Osteocyte (in vitro differentiated cells): ENCODE data around the gene LRRC45. TPM values are rescaled to one million over a fixed set of nuclear protein-coding genes. Genes with fewer than 3 reads are reported as not detected.

Source experiments
- DNase-seq: peaks from one replicate; pipeline ENCODE4 v3.0.0; 2021; ENCODE audit warnings: mixed read lengths; ENCODE audit not compliant: unreplicated experiment; ENCODE audit errors: extremely low spot score
- H3K27ac Mint-ChIP-seq: one replicate; pipeline ENCODE4 v1.8.0; 2021; ENCODE audit warnings: mild to moderate bottlenecking, mixed read lengths; ENCODE audit not compliant: unreplicated experiment
- H3K27me3 Mint-ChIP-seq: one replicate; pipeline ENCODE4 v1.8.0; 2021; ENCODE audit warnings: mixed read lengths; ENCODE audit not compliant: unreplicated experiment
- H3K36me3 Mint-ChIP-seq: one replicate; pipeline ENCODE4 v1.8.0; 2021; ENCODE audit warnings: mixed read lengths; ENCODE audit not compliant: unreplicated experiment
- H3K4me1 Mint-ChIP-seq: one replicate; pipeline ENCODE4 v1.8.0; 2021; ENCODE audit warnings: mixed read lengths; ENCODE audit not compliant: unreplicated experiment
- H3K4me3 Mint-ChIP-seq: one replicate; pipeline ENCODE4 v1.8.0; 2021; ENCODE audit warnings: mild to moderate bottlenecking, moderate library complexity, mixed read lengths; ENCODE audit not compliant: unreplicated experiment
- H3K9me3 Mint-ChIP-seq: one replicate; pipeline ENCODE4 v1.8.0; 2021; ENCODE audit warnings: mixed read lengths; ENCODE audit not compliant: unreplicated experiment
- total RNA-seq: library from RNA; stranded (reverse); gene quantifications from 2 replicates; pipeline ENCODE4 v1.2.1, GENCODE V29; 2021
- TF ChIP-seq, protein P1 (sequence below): fragments of 200-600 bp; sonication (generic); IDR thresholded peaks from 2 replicates; pipeline ENCODE4 v1.5.0; 2021; ENCODE audit warnings: antibody characterized with exemption, mild to moderate bottlenecking, moderate library complexity

LRRC45 gene
- total RNA-seq, 1 donor from 2014 or later: 9.4 TPM

DNA sequence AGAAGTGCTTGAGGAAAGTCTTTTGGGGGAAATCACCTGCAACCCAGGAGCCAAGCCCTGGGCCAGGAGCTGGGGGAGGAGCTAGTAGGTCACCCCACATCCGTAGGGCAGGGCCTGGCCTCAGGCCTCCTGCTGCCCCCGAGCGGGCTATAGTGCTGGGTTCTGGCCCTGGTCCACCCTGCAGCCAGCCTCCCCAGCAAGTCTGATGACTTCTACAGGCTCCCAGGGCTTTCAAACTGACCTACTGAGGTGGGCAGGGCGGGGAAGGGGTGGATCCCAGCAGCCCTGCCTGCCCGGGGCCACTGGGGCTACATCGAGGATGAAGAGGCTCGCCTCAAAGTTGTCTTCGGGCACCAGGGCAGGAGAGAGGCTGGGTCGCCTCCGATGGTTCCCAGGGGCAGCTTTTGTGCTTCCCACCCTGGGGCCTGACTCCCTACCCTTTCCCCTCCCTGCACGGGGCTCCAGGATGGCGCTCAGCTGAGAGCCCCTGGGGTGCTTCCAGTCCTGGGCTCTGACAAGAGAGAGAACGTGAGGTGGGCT, 5.4 kb upstream of the LRRC45 start:
- DNase-seq: no peak
- Mint-ChIP-seq H3K27ac (no peak overlapping the region), H3K27me3 (no peaks in the 10 kb centered on the region), H3K4me1 (peaks cover 19% of the 10 kb centered on the region), H3K4me3 (no peak overlapping the region), H3K9me3 (no peaks in the 10 kb centered on the region), H3K36me3 (peaks cover 5% of the 10 kb centered on the region)
- TF ChIP-seq, protein P1, sequence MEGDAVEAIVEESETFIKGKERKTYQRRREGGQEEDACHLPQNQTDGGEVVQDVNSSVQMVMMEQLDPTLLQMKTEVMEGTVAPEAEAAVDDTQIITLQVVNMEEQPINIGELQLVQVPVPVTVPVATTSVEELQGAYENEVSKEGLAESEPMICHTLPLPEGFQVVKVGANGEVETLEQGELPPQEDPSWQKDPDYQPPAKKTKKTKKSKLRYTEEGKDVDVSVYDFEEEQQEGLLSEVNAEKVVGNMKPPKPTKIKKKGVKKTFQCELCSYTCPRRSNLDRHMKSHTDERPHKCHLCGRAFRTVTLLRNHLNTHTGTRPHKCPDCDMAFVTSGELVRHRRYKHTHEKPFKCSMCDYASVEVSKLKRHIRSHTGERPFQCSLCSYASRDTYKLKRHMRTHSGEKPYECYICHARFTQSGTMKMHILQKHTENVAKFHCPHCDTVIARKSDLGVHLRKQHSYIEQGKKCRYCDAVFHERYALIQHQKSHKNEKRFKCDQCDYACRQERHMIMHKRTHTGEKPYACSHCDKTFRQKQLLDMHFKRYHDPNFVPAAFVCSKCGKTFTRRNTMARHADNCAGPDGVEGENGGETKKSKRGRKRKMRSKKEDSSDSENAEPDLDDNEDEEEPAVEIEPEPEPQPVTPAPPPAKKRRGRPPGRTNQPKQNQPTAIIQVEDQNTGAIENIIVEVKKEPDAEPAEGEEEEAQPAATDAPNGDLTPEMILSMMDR: no peak

DNA sequence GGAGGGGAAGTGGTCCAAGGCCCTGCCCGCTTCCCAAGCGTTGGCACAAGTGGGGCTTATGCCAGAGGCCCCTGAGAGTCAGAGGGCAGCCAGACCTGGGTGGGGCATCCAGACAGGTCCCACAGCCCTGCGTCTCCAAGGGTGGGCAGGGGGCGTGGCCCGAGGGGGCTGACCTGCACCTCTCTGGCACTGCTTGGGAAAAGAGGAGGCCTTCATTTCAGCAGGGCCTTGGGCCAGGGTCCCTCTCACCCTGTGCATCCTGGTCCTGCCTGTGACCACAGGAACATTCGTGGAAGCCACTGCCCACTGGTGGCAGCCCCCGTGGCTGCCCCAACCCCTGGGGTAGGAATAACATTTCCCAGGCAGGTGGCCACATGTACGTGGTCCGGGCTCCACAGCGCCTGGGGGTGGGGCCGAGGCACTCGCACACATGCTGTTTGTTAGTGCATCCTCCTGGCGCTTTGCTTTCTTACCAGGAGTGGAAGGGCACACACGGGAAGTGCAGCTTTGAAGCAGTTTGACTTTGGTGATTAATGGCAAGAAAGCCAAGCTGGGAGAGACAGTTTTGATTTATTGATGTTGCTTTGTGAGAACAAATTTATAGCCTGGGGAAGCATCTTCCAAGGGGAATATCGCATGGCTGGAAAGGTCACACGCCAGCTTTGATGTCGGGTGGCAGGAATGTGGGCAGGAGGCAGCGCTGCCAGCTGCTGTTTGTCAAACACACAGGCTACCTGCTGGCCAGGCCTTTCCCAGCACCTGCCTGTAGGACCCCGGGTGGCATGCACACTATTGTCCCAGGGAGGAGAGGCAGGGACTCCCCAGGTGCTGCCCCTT, 4.7 kb upstream of the LRRC45 start:
- TF ChIP-seq, protein P1: no peak
- Mint-ChIP-seq H3K36me3 (peaks cover 5% of the 10 kb centered on the region), H3K27me3 (no peaks in the 10 kb centered on the region), H3K9me3 (no peaks in the 10 kb centered on the region), H3K4me1 (peaks cover 13% of the 10 kb centered on the region), H3K27ac (no peak overlapping the region), H3K4me3 (no peak overlapping the region)
- DNase-seq: no peak

DNA sequence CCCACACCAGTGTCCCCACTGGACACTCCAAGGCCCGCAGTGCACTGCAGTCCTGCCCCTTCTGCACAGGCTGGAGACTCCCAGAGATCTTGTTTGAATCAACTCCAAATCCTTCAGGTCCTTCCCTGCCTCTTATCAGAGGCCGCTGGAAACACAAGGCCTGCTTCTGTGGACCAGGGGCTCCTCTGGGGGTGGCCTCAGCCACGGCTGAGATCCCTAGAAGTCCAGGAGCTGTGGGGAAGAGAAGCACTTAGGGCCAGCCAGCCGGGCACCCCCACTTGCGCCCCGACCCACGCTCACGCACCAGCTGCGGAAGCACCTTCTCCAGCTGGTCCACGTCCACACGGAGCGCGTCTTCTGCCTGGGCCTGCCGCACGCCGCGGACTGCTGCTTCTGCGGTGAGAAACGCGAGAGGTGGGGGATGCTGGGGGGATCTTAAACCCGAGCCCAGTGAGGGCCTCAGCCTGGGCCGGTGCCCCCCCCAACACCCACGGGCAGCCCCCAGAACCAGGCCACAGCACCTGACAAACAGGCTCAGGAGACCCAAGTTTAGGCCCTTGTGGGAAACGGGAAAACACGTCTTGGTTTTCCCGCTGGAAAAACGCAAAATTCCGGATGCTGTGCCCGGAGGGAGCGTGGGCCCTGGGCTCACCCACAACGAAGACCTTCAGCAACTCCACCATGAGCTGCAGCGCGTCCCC, 4.0 kb upstream of the LRRC45 start:
- Mint-ChIP-seq H3K4me1 (peaks cover 19% of the 10 kb centered on the region), H3K27ac (no peak overlapping the region), H3K4me3 (no peak overlapping the region)

DNA sequence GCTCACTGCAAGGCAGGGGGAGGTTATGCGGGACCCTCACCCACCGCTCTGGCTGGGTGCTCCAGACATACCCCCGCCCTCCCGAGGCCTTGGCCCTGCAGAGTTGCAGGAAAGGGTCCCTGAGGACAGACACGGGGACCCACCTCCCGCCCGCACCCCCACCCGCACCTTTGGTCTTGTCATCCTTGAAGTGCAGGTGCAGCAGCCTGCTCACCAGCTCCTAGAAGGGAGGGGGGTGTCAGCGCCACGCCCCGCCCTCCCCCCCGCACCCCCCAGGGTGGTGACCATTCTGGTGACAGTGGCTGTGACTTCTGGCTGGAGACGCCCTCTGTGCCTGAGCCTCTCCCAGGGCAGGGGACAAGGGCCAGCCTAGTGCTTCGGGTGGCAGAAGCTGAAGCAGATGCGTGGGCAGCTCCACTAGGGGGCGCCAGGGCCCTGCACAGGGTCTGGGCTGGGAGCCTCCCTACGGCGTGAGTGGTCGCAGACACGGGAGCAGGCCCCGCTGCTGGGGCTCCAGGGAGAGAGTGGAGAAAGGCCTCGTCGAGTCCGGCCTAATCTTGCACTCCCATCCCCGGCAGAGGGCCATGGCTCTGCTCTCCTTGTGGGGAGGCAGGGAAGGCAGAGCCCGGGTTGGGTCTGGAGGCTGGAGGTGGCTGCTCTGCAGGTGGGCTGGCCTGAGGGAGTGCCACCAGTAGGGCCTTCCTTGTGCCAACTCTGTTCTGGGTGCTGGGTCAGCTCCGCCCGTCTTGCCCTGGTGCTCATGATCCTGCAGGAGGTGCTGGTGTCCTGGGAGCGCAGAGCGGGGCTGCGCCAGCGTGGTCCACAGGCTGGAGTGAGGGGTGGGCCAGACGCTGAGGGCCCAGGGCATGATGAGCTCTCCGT, 3.2 kb upstream of the LRRC45 start:
- no peak for DNase-seq
- Mint-ChIP-seq H3K4me3 (no peak overlapping the region), H3K27me3 (no peaks in the 10 kb centered on the region), H3K9me3 (no peaks in the 10 kb centered on the region), H3K4me1 (peaks cover 19% of the 10 kb centered on the region), H3K27ac (no peak overlapping the region), H3K36me3 (peaks cover 5% of the 10 kb centered on the region)
- TF ChIP-seq, protein P1: peak; percentile 67

More for the DNA sequence above, 4.0 kb upstream of the LRRC45 start:
- H3K9me3 Mint-ChIP-seq: no peaks in the 10 kb centered on the region
- H3K27me3 Mint-ChIP-seq: no peaks in the 10 kb centered on the region
- H3K36me3 Mint-ChIP-seq: peaks cover 5% of the 10 kb centered on the region
- no peak for DNase-seq
- TF ChIP-seq, protein P1: no peak
